Measurements from ENCODE around the gene TAF10.

Gene TAF10

DNA sequence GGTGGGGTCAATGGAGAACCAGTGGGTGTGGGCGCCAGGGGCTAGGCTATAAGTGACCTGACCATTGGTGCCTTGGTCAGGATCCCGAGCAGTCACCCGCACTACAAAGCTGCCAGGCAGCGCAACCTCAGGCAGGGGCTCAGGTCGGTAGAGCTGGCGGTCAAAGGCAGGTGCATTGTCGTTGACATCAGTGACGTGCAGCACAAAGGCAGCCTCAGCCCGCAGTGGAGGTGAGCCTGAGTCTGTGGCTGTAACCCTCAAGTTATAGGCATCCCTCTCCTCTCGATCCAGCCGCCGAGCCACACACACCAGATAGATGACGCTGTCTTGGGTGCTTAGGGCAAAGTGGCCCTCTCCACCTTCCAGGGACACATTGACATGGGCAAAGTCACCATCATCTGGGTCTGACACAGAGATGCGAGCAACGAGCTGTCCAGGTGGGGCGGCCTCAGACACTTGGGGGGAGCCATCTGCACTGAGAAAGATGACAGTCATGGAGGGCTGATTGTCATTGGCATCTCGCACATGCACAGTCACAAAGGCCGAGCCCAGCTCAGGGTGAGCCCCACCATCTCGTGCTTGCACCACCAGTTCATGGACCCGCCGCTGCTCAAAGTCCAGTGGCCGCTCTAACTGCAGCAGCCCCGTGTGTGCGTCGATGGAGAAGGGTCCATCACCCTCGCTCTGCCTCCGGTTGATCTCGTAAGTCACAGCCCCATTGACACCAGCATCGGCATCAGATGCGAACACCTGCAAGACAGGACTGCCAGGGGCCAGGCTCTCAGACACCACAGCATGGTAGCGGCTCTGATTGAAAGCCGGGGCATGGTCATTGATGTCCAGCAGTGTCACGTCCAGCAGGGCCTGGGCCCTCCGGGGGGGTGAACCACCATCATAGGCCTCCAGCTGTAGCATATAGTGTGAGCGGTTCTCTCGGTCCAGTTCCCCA is 28.3 kb upstream of the TAF10 start:
- DNase-seq = no peak

GRCh38 chr11:6638429-6638828 is 26.4 kb upstream of the TAF10 start:
- DNase-seq = no peak

- no peak for DNase-seq
These were observed 25.9 kb upstream of the TAF10 start for GRCh38 chr11:6637871-6638270.

GRCh38 chr11:6636480-6636879 is 24.5 kb upstream of the TAF10 start:
- DNase-seq = no peak

- DNase-seq = no peak
These were observed 23.3 kb upstream of the TAF10 start for GRCh38 chr11:6635082-6635932.

DNA sequence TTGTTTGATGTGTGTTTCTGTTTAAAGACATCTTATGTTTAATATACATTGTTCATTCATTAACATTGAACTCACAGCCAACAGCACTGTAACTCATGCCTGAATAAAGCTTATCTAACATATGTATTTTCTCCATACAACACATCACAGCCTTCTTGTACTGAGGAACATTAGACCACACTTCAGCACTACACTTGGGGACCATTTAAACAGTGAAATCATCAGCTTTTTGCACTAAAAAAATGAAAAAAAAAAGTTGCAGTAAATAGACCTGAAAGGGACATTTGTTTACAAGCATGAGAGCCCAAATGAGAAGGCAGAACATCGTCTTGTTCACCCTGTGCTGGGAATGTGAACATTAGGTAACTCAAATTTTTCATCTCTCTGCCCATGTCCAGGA is 22.5 kb upstream of the TAF10 start:
- no peak for DNase-seq

- DNase-seq = no peak
These were observed 21.7 kb upstream of the TAF10 start for GRCh38 chr11:6633422-6634408.

DNA sequence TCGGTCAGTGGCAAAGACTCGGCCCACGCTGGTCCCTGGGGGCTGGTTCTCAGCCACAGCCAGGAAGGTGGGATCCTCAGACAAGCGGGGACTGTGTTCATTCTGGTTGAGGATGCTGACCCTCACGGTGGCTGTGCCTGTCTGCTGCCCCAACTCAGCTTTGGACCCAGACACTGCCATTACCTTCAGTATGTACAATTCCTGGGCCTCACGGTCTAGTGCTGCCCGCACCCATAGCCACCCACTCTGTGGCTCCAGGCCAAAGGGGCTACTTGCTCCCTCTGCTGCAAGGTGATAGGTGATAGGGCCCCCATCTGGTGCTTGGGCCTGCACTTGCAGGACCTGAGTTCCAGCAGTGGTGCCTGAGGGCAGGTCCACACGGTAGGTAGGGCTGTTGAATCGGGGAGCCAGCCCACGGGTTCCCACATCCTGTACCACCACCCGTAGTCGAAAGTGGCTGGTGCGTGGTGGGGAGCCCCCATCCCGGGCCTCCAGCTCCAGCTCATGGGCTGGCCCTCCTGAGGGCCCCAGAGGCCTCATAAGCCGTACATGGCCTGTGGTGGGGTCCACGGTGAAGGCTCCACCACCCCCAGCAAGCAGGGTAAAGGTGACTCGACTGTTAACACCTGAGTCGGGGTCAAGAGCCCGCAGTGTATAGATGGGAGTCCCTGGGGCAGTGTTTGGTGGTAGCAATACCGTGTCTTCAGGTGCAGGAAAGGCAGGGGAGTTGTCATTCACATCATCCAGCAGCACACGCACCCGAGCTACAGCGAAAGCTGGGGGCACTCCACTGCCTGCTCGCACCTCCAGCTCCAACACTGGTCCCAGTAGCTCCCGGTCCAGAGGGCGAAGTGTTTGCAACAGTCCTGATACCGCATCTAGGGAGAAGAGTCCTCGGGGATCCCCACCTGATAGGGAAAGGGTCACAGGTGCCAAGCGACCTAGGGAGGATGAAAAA is 20.4 kb upstream of the TAF10 start:
- DNase-seq = no peak

DNA sequence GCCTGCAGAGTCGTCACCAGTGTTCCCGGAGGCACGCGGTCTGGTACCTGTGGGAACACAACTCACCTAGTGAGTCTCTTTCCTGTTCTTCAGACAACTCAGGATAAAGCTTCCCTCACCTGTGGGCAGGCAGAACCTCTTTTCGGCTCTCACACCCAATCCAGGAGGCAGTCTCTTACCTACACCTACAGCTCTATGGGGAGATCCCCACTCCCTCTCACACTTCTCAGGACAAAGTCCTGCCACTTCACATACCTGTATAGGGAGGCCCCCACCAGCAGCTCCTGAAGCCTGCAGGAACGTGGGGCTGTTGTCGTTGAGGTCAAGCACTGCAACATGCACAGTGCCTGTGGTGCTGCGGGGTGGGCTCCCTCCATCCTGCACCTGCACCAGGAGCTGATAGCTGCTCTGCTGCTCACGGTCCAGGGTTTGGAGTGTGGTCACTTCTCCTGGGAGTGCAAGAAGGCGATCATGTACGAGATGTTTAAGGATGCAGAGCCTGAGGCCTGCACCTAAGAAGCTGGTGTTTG is 19.4 kb upstream of the TAF10 start:
- no peak for DNase-seq

DNA sequence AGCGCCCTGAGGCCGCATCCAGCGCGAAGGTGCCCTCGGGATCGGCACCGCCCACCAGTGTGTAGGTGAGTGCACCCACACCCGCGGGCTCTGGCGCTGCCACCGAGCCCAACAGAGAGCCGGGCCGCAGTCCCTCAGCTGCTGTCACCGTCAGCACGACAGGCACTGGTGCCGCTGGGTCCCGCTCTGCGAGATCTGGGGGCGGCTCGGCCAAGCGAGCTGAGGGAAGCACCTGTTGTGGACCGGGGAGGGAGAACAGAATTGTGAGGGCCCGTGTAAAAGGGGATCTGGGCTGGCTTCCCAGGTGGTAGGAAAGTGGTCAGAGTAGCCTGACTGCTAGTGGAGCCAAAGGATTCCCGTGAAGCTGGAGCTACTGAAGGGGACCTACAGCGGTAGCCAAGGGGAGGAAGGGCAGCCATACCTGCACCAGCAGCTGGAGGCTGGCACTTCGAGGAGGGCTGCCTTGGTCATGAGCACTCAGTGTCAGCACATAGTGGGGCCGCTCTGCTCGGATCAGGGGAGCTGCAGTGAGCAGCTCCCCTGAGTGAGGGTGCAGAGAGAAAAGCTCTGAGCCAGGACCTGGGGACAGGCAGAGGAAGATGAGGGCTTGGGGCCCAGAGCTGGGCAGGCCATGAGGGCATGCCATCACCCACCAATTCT is 18.7 kb upstream of the TAF10 start:
- DNase-seq = no peak

DNA sequence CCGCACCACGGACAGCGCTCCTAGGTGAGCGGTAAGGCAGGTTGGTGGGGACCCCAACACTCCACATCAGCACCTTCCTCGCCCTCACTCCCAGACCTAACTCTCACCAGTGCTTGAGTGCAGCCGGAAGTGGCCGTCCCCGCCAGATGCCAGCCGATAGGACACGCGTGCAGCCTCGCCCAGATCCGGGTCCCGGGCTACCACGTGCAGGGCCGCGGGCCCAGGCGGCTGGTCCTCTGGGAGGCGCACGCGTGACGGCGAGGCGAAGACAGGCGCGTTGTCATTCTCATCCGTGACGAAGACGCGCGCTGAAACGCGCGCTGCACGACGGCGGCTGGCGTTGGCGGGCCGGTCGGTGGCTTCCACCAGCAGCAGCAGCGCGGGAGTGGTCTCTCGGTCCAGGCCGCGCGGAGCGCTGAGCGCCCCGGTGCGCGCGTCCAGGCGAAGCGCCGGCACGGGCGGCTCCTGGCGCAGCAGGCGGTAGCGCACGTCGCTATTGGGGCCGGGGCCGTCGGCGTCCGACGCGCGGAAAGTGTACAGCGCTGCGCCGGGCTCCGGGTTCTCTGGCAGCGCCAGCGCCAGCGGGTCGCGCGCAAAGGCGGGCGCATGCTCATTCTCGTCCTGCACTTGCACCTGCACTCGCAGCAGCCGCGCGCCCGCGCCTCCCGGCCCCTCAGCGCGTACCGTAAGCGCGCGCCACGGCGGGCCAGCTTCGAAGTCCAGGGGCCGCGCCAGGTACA is 18.0 kb upstream of the TAF10 start:
- peak in 1 of 3 experiments; percentile 60 for DNase-seq

DNA sequence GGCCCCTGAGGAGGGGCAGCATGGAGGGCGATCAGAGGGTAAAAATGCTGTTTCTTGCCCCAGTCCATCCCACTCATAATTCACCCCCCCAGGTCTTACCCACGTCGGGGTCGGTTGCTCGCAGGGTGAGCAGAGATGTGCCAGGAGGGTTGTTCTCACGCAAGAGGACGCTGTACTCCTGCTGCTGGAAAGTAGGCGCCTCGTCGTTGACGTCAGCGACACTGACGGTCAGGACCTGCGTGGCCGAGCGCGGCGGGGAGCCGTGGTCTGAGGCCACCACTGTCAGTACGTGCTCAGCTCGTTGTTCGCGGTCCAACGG is 17.5 kb upstream of the TAF10 start:
- no peak for DNase-seq

- DNase-seq = no peak
These were observed 16.5 kb upstream of the TAF10 start for GRCh38 chr11:6628526-6628925.

- DNase-seq = no peak
These were observed 15.8 kb upstream of the TAF10 start for GRCh38 chr11:6627762-6628241.

GRCh38 chr11:6626971-6627761 is 15.2 kb upstream of the TAF10 start:
- no peak for DNase-seq

- no peak for DNase-seq
These were observed 13.9 kb upstream of the TAF10 start for GRCh38 chr11:6625832-6626420.

DNA sequence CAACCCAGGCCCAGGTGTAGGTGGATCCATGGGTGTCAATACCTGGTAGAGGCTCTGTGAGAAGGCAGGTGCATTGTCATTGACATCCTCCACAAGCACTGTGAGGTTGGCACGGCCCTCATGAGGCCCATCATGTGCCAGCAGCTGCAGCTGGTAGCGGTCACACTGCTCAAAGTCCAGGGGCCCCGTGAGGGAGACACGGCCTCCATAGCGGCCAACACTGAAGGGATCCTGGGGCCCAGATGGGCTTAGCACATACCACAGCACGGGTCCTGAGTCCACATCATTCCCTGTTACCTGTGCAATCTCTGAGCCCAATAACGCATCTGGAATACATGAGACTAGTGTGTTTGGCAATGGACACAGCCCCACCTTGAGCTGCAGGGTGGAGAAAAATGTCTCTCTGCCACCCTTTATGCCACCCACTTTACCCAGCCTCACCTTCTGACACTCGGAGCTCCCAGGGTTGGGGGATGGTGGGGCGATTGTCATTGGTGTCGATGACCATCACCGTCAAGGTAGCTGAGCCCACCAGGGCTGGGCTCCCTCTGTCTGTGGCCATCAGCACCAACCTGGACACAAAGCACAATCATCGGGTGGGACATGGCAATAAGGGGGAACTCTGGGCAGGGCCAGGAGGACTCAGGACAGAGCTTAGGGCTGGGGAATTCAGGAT is 13.3 kb upstream of the TAF10 start:
- DNase-seq = no peak

All from NCI-H1417 (cell line).